SK-N-SH treated with all-trans-retinoic acid at 6 μM for 48 hours (cell line): Measurements from ENCODE around the gene MAP1B.

Experiments used
- CREB5 ChIP-seq: fragments of 250-450 bp; sonication (Bioruptor Pico); IDR thresholded peaks from 2 replicates; pipeline ENCODE4 v1.5.1; 2020; ENCODE audit warnings: low read depth, mild to moderate bottlenecking, moderate library complexity
- GLIS3 ChIP-seq: fragments of 250-450 bp; sonication (Bioruptor Pico); IDR thresholded peaks from 2 replicates; pipeline ENCODE4 v1.5.0; 2020; ENCODE audit warnings: mild to moderate bottlenecking, moderate library complexity
- RARB ChIP-seq: fragments of 250-450 bp; sonication (Bioruptor Pico); IDR thresholded peaks from 2 replicates; pipeline ENCODE4 v1.8.0; 2021; ENCODE audit warnings: mild to moderate bottlenecking, moderate library complexity
- TOX ChIP-seq: fragments of 250-450 bp; sonication (Bioruptor Pico); IDR thresholded peaks from 2 replicates; pipeline ENCODE4 v1.8.0; 2021; ENCODE audit warnings: mild to moderate bottlenecking, moderate library complexity, borderline replicate concordance
- ZNF565 ChIP-seq: fragments of 450-650 bp; formaldehyde crosslinking; conservative IDR thresholded peaks from 2 replicates; pipeline ENCODE4 v1.5.0; 2020; ENCODE audit warnings: low read depth, mild to moderate bottlenecking, moderate library complexity

- TF ChIP-seq CREB5 (CRISPR knock-in tag) (no peak), RARB (CRISPR knock-in tag) (no peak), ZNF565 (CRISPR knock-in tag) (no peak), TOX (CRISPR knock-in tag) (no peak), GLIS3 (CRISPR knock-in tag) (no peak)
These were observed 27.1 kb downstream of the MAP1B start for GRCh38 chr5:72134226-72134899.
